ENCODE data around the gene PDE4D. TPM values are rescaled to one million over a fixed set of nuclear protein-coding genes. Genes with fewer than 3 reads are reported as not detected.
A peak's percentile ranks its signal among the peaks of the same experiment; 100 is the strongest.
"Not testable (repeated sequence)": the region's sequence is repeated elsewhere in the genome, so short reads cannot be mapped to it uniquely, and the experiment has no call there.

Gene PDE4D
- total and polyA plus RNA-seq, 9 donors: 21.1 to 65.9 (median 33.0) TPM

DNA sequence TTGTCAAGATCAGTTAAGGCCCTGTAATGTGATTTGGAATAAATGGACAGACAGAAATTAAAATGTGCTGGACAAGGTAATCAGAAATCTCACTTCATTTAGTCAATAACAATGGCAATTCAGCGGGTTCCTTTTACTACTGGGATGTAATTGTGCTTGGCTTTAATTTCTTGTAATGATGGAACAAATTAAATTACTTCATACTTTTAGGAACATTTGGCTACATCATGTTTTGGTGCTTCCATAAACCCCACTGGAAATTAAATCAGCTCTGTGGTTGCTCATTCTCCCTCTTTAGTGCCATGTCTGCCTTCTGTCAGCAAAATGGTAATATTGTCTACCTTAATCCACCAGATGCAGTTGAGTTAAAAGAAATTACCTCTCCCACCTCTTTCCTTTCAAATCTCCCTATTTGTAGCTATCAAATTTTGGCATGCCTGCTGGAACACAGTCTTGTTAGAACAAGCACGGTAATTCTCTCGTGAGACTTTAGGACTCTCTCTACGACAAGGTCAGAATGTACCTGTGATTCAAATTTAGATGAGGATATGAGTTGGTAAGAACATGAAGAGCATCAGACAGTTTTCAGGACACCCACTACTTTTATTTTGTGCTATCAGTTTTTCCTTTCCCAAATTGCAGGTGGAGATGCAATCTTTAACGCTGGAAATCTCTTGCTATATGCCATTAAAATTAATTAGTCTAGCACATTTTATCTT lies 834.4 kb downstream of the PDE4D start:
- Histone ChIP-seq H3K9me3 (replicated peaks; ENCODE audit: control insufficient read depth, low read depth, low read length) (no peaks in the 10 kb centered on the region), H3K4me1 (ENCODE audit: control insufficient read depth, insufficient read depth, low read length) (no peaks in the 10 kb centered on the region), H3K36me3 (ENCODE audit: control insufficient read depth, insufficient read depth, low read length) (peaks cover 3% of the 10 kb centered on the region), H3K4me3 (ENCODE audit: low read length) (no peak overlapping the region), H3K27me3 (ENCODE audit: control insufficient read depth, insufficient read depth, low read length) (no peaks in the 10 kb centered on the region), H3K27ac (ENCODE audit: low read length) (no peak overlapping the region)
- 33% methylated on average over 3 of the region's 5 CpGs for WGBS (ENCODE audit: insufficient coverage)
- no peak for DNase-seq

DNA sequence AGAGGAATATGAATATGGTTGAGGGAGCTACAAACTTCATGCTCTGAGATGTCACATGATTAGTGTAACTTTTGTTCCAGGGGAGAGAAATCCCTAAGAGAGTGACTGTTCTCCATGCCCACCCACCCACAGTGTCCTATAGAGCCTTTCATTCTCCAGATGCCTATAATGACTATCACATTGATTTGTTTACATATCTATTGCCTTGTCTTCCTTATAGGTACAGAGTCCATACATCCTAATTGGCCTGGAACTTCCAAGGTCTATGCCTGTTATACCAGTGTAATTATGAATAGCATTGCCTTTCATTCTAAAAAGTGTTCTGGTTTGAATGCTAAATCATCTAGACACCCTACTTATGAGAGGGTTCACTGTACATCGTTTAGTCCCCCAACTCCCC lies 835.3 kb downstream of the PDE4D start:
- Histone ChIP-seq H3K4me3 (ENCODE audit: low read length) (no peak overlapping the region), H3K4me1 (ENCODE audit: control insufficient read depth, insufficient read depth, low read length) (no peaks in the 10 kb centered on the region), H3K27me3 (ENCODE audit: control insufficient read depth, insufficient read depth, low read length) (no peaks in the 10 kb centered on the region), H3K36me3 (ENCODE audit: control insufficient read depth, insufficient read depth, low read length) (peaks cover 3% of the 10 kb centered on the region), H3K27ac (ENCODE audit: low read length) (no peak overlapping the region), H3K9me3 (replicated peaks; ENCODE audit: control insufficient read depth, low read depth, low read length) (no peaks in the 10 kb centered on the region)
- DNase-seq: no peak
- no CpG with 5 or more reads among the region's 1 CpG for WGBS (ENCODE audit: insufficient coverage)

DNA sequence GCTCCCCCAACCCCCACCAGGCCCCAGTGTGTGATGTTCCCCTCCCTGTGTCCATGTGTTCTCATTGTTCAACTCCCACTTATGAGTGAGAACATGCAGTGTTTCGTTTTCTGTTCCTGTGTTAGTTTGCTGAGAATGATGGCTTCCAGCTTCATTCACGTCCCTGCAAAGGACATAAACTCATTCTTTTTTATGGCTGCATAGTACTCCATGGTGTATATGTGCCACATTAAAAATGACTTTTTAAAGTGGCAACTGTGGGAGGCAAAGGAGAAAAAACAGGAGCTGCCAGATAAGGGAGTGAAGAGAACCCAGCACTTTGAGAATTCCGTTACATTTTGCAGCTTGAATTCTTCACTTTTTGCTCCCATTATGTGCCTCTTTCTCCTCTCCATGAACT lies 836.9 kb downstream of the PDE4D start:
- not testable (repeated sequence) for H3K9me3 ChIP-seq (replicated peaks; ENCODE audit: control insufficient read depth, low read depth, low read length); H3K27me3 ChIP-seq (ENCODE audit: control insufficient read depth, insufficient read depth, low read length); H3K4me1 ChIP-seq (ENCODE audit: control insufficient read depth, insufficient read depth, low read length); H3K27ac ChIP-seq (ENCODE audit: low read length); DNase-seq; H3K4me3 ChIP-seq (ENCODE audit: low read length); H3K36me3 ChIP-seq (ENCODE audit: control insufficient read depth, insufficient read depth, low read length)
- no CpG with 5 or more reads among the region's 3 CpGs for WGBS (ENCODE audit: insufficient coverage)

DNA sequence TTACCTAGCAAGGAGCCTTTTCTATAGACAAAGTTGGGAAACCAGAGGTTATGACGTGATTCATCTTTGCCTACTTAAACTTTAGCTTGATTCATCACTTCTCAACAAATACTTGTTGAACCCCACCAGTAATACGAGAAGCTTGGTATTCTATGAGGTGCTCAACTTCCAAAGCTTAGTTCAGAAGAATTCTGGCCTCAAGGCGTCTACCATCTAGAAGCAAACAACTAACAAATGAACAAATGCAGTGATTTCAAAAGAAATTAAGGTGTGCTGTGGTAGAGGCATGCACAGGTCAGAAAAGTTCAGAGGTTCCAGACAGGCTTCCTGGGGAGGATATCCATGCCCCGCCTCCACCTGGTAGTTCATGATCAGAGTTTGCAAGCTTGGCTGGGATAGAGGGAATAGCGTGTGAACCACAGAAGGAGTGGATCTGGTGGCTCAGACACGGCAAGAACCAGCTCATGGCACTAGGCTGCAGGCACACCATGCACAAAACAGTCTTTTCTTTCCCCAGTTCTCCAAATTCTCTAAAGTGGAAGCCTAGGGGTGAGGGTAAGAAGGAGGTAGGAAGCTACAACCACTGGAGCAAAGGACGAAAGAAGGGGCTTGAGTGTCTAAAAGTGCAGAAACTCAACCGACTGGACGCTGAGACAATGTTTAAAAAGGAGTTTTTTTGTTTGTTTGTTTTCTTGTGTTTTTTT lies 837.6 kb downstream of the PDE4D start:
- no peak for DNase-seq
- Histone ChIP-seq H3K4me3 (ENCODE audit: low read length) (no peak overlapping the region), H3K36me3 (ENCODE audit: control insufficient read depth, insufficient read depth, low read length) (peaks cover 3% of the 10 kb centered on the region), H3K9me3 (replicated peaks; ENCODE audit: control insufficient read depth, low read depth, low read length) (no peaks in the 10 kb centered on the region), H3K27me3 (ENCODE audit: control insufficient read depth, insufficient read depth, low read length) (no peaks in the 10 kb centered on the region), H3K27ac (ENCODE audit: low read length) (no peak overlapping the region), H3K4me1 (ENCODE audit: control insufficient read depth, insufficient read depth, low read length) (no peaks in the 10 kb centered on the region)
- 86% methylated on average over 3 of the region's 9 CpGs for WGBS (ENCODE audit: insufficient coverage)

DNA sequence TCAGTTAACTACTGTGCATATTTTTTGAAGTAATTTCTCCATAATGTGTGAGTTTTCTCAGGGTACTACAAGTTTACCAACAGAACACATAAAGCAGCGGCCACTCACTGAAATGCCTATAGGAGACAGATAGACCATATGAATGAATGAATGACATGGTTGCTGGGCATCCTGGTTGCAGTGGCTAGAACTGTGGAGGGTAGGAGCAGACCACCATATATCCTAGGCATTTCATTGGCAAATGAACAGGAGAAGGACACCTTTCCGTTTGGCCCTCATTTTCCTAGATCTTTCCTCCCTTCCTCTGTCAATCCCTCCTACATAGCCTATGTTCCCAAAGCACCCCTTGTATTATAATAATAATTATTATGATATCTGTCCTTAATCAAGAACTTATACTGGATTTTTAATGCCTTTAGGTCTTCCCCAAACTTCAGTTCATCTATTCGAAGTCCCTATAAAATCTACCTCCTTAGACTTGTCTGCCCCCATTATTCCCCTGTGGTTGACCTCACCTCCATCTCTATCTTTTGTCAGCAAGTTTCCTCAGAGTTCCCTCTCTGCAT lies 838.5 kb downstream of the PDE4D start:
- DNase-seq: no peak
- Histone ChIP-seq H3K4me3 (ENCODE audit: low read length) (no peak overlapping the region), H3K36me3 (ENCODE audit: control insufficient read depth, insufficient read depth, low read length) (peaks cover 3% of the 10 kb centered on the region), H3K4me1 (ENCODE audit: control insufficient read depth, insufficient read depth, low read length) (no peaks in the 10 kb centered on the region), H3K27me3 (ENCODE audit: control insufficient read depth, insufficient read depth, low read length) (no peaks in the 10 kb centered on the region), H3K9me3 (replicated peaks; ENCODE audit: control insufficient read depth, low read depth, low read length) (no peaks in the 10 kb centered on the region), H3K27ac (ENCODE audit: low read length) (no peak overlapping the region)
- WGBS (ENCODE audit: insufficient coverage): 75% methylated on average over 1 of the region's 3 CpGs

DNA sequence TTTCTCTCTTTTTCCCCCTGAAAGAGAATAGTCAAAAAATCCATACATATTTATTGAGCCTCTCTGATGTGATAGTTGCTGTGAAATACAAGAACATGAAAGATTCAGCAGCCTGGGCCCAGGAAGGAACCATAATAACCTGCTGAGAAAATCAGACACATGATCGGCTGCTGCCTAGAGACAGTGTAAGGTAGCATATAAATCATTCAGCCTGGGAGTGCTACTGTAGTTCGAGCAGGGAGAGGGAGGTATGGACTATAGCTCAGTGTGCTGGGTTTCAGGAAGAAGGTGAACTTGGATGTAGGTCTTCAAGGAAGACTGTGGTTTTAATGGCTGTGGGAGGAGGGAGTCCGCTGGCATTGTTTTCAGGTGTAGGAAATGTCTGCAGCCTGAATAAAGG lies 841.6 kb downstream of the PDE4D start:
- Histone ChIP-seq H3K4me3 (ENCODE audit: low read length) (no peak overlapping the region), H3K36me3 (ENCODE audit: control insufficient read depth, insufficient read depth, low read length) (peaks cover 3% of the 10 kb centered on the region), H3K9me3 (replicated peaks; ENCODE audit: control insufficient read depth, low read depth, low read length) (no peaks in the 10 kb centered on the region), H3K4me1 (ENCODE audit: control insufficient read depth, insufficient read depth, low read length) (no peaks in the 10 kb centered on the region), H3K27me3 (ENCODE audit: control insufficient read depth, insufficient read depth, low read length) (no peaks in the 10 kb centered on the region), H3K27ac (ENCODE audit: low read length) (no peak overlapping the region)
- DNase-seq: no peak
- 66% methylated on average over 3 of the region's 3 CpGs for WGBS (ENCODE audit: insufficient coverage)

DNA sequence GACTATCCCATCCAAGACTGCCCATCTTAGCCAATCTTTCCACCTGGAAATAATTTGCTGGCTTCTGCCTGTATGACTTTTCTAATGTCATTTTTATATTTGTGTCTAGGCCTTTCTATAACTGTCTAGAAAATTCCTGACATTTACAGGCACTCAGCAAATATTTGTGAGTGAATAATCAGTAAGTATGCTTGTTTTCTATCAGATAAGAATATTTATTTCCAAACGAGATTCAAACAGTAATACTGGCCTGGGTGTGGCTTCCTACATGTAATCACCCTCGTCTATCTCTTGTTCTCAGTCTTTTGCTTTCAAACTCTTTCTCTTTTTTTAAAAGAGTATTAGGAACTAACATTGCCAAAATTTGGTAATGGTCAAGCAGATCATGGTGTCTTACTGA lies 844.4 kb downstream of the PDE4D start:
- H3K9me3 ChIP-seq (replicated peaks; ENCODE audit: control insufficient read depth, low read depth, low read length): no peaks in the 10 kb centered on the region
- H3K27me3 ChIP-seq (ENCODE audit: control insufficient read depth, insufficient read depth, low read length): no peaks in the 10 kb centered on the region
- DNase-seq: no peak
- H3K36me3 ChIP-seq (ENCODE audit: control insufficient read depth, insufficient read depth, low read length): no peaks in the 10 kb centered on the region
- no peaks in the 10 kb centered on the region for H3K4me1 ChIP-seq (ENCODE audit: control insufficient read depth, insufficient read depth, low read length)
- no peak overlapping the region for H3K27ac ChIP-seq (ENCODE audit: low read length)
- WGBS (ENCODE audit: insufficient coverage): no CpG with 5 or more reads among the region's 2 CpGs
- no peak overlapping the region for H3K4me3 ChIP-seq (ENCODE audit: low read length)

DNA sequence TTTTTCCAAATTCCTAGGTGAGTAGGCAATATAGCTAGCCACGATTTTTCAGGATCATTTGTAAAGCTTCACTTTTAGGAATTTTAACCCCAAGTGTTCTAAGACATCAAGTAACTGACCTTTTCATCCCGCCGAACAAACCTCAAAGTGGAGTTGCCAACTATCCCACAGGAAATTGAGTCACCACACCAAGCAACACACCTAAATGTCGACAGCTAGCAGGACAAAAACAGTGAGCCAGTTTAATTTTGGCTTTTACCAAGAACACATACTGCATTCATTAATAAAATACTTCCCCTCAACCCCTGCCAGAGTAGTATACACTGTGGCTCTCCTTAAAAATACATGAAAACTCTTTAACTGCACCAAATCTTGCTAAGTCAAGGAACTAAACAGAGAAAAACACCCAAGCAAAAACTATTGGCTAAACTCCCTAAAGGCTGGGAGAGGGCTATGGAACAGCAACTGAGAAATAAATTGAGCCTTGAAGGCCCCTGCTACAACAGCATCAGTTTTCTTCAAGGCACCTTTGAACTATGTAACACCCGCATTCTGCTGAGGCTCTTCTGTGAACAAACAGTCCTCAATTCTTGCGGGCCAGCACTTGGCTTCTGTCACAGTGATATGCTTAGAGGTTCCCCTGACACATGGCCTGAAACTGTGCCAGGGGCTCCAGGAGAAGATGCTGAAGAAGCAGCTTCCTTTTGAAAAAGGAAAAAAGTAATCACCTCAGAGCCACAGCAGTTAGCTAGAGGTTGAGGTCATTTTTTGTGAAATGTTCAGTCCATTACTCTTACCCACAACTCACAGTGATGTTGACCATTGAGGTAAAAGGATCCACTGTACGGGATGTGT lies 851.1 kb downstream of the PDE4D start:
- H3K36me3 ChIP-seq (ENCODE audit: control insufficient read depth, insufficient read depth, low read length): no peaks in the 10 kb centered on the region
- peaks cover 13% of the 10 kb centered on the region for H3K4me1 ChIP-seq (ENCODE audit: control insufficient read depth, insufficient read depth, low read length)
- no peaks in the 10 kb centered on the region for H3K27me3 ChIP-seq (ENCODE audit: control insufficient read depth, insufficient read depth, low read length)
- H3K4me3 ChIP-seq (ENCODE audit: low read length): no peak overlapping the region
- 44% methylated on average over 5 of the region's 7 CpGs for whole genome bisulfite sequencing (ENCODE audit: insufficient coverage)
- no peaks in the 10 kb centered on the region for H3K9me3 ChIP-seq (replicated peaks; ENCODE audit: control insufficient read depth, low read depth, low read length)
- H3K27ac ChIP-seq (ENCODE audit: low read length): no peak overlapping the region
- DNase-seq: peak; percentile 62

DNA sequence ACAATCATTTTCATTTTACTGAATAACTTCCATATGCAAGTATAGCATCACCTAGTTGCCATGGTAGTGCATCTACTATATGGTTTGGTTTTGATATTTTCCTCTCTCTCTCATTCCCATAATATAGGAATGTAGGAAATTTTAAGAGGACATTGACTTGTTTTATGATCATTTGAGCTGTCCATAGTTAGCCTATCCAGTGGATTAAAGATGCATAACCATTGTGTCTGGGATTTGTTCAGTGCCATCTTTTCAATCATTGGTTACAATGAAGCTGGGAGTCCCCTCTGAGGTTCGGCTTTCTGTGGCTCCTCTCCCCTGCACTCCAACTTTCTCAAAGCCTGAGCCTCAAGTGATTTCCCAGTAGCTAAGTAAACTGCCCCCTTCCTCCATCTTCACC lies 852.2 kb downstream of the PDE4D start:
- no peaks in the 10 kb centered on the region for H3K27me3 ChIP-seq (ENCODE audit: control insufficient read depth, insufficient read depth, low read length)
- H3K4me3 ChIP-seq (ENCODE audit: low read length): no peak overlapping the region
- no peak for DNase-seq
- no peaks in the 10 kb centered on the region for H3K36me3 ChIP-seq (ENCODE audit: control insufficient read depth, insufficient read depth, low read length)
- WGBS (ENCODE audit: insufficient coverage): 43% methylated on average over 1 of the region's 1 CpG
- no peak overlapping the region for H3K27ac ChIP-seq (ENCODE audit: low read length)
- no peaks in the 10 kb centered on the region for H3K9me3 ChIP-seq (replicated peaks; ENCODE audit: control insufficient read depth, low read depth, low read length)
- H3K4me1 ChIP-seq (ENCODE audit: control insufficient read depth, insufficient read depth, low read length): peaks cover 13% of the 10 kb centered on the region

DNA sequence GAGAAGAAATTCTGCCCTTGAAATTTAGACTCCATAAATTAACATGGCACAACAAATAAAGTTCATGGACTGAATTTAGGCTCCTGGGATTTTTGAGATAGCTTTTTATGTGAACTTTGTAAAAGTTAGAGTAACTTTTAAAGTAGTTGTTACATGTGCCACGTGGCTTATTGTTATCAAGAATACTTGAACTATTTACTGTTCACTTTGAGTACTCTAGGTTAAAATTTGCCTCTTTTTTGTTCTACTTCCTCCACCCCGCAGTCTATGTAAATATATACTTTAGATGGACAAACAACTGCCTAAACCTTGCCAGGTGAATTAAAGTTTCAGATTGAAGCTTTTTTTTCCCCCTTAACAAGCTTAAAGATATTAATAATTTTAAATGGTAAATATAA lies 852.7 kb downstream of the PDE4D start:
- Histone ChIP-seq H3K9me3 (replicated peaks; ENCODE audit: control insufficient read depth, low read depth, low read length) (no peaks in the 10 kb centered on the region), H3K4me1 (ENCODE audit: control insufficient read depth, insufficient read depth, low read length) (peaks cover 13% of the 10 kb centered on the region), H3K27ac (ENCODE audit: low read length) (no peak overlapping the region), H3K36me3 (ENCODE audit: control insufficient read depth, insufficient read depth, low read length) (no peaks in the 10 kb centered on the region), H3K4me3 (ENCODE audit: low read length) (no peak overlapping the region), H3K27me3 (ENCODE audit: control insufficient read depth, insufficient read depth, low read length) (no peaks in the 10 kb centered on the region)
- DNase-seq: no peak
- WGBS (ENCODE audit: insufficient coverage): no CpG with 5 or more reads among the region's 2 CpGs
